MCF 10A (cell line): ENCODE measurements around the gene KIR3DL3. TPM values are rescaled to one million over a fixed set of nuclear protein-coding genes. Genes with fewer than 3 reads are reported as not detected.
"Not testable (repeated sequence)": the region's sequence is repeated elsewhere in the genome, so short reads cannot be mapped to it uniquely, and the experiment has no call there.

ENCODE experiments used
- BruUV-seq: library from RNA; stranded (reverse); fragments of 400-500 nt; replicated peaks from 2 replicates; lab custom pipeline; 2021; lab: Mats Ljungman, UMichigan
- CTCF ChIA-PET: fragments of 300-600 bp; sonication (Branson Sonifier 250); formaldehyde crosslinking; extraction: SDS; loops from one replicate; lab custom pipeline; 2021; ENCODE audit warnings: antibody characterized with exemption, inconsistent platforms; lab: Yijun Ruan, JAX
- POLR2A ChIA-PET: fragments of 300-600, 350-650 bp; sonication (Branson Sonifier 250); formaldehyde crosslinking; extraction: SDS; loops from one replicate; lab custom pipeline; 2020; ENCODE audit warnings: antibody characterized with exemption, inconsistent platforms; lab: Yijun Ruan, JAX
- DNase-seq: peaks from one replicate; pipeline ENCODE4 v3.0.0-alpha.2; 2018; ENCODE audit not compliant: unreplicated experiment
- H3K27ac Mint-ChIP-seq: one replicate; pipeline ENCODE4 v1.8.0; 2022; ENCODE audit warnings: mild to moderate bottlenecking, low read depth, mixed read lengths; ENCODE audit not compliant: unreplicated experiment
- H3K27me3 Mint-ChIP-seq: one replicate; pipeline ENCODE4 v1.8.0; 2022; ENCODE audit warnings: mixed read lengths; ENCODE audit not compliant: insufficient read depth, unreplicated experiment
- H3K36me3 Mint-ChIP-seq: one replicate; pipeline ENCODE4 v1.8.0; 2022; ENCODE audit warnings: mild to moderate bottlenecking, moderate library complexity, mixed read lengths; ENCODE audit not compliant: insufficient read depth, unreplicated experiment
- H3K4me1 Mint-ChIP-seq: one replicate; pipeline ENCODE4 v1.8.0; 2022; ENCODE audit warnings: mixed read lengths; ENCODE audit not compliant: insufficient read depth, unreplicated experiment
- H3K4me3 Mint-ChIP-seq: one replicate; pipeline ENCODE4 v1.8.0; 2022; ENCODE audit warnings: mild to moderate bottlenecking, moderate library complexity, mixed read lengths; ENCODE audit not compliant: unreplicated experiment
- H3K9me3 Mint-ChIP-seq: one replicate; pipeline ENCODE4 v1.8.0; 2022; ENCODE audit warnings: mixed read lengths; ENCODE audit not compliant: unreplicated experiment
- intact Hi-C: fragments of 100-400 bp; cut with micrococcal nuclease; formaldehyde crosslinking; loops from 2 replicates; pipeline ENCODE4 v1.14.1; 2022
- total RNA-seq: library from RNA; stranded (reverse); gene quantifications from 2 replicates; pipeline ENCODE4 v1.2.3, GENCODE V29; 2022

KIR3DL3 gene
- total RNA-seq, 1 experiment from 2014 or later: not detected

GRCh38 chr19:54764219-54764618 is 40.0 kb downstream of the KIR3DL3 start:
- intact Hi-C loops, H3K36me3 Mint-ChIP-seq: not testable (repeated sequence)
- POLR2A ChIA-PET: interaction anchor here (0.7 to 0.9 kb wide), 2 partner anchors 16 to 45 kb away, joined by 3 to 4 read pairs; no protein-coding TSS in a partner anchor

DNA sequence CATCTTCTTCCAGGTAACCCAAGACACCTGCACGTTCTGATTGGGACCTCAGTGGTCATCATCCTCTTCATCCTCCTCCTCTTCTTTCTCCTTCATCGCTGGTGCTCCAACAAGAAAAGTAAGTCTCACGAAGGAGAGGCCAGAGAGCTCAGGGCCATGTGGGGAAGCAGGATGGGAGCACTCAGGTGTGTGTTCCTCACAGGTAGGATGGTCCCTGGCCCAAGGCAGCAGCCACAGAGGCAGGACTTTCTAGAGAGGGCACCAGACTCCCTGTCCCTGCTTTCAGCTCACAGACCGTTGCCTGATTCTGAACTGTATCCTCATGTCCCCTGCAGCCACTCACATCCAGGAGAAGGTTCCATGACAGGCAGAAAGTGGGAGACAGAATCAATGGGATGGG is 42.2 kb downstream of the KIR3DL3 start:
- BruUV-seq, H3K27me3 Mint-ChIP-seq, POLR2A ChIA-PET, H3K4me3 Mint-ChIP-seq, DNase-seq, intact Hi-C loops, H3K27ac Mint-ChIP-seq, H3K4me1 Mint-ChIP-seq, H3K36me3 Mint-ChIP-seq: not testable (repeated sequence)
- CTCF ChIA-PET: interaction anchor here (0.7 kb wide), 1 partner anchor 772 kb away, joined by 3 read pairs; no protein-coding TSS in a partner anchor
- peaks cover 22% of the 10 kb centered on the region for H3K9me3 Mint-ChIP-seq

More at GRCh38 chr19:54764219-54764618, 40.0 kb downstream of the KIR3DL3 start:
- peak; percentile 86 for DNase-seq
- H3K4me1 Mint-ChIP-seq, H3K27ac Mint-ChIP-seq, H3K4me3 Mint-ChIP-seq, H3K27me3 Mint-ChIP-seq, BruUV-seq: not testable (repeated sequence)
- peaks cover 32% of the 10 kb centered on the region for H3K9me3 Mint-ChIP-seq
- CTCF ChIA-PET: interaction anchor here (1.2 kb wide), 1 partner anchor 91 kb away, joined by 4 read pairs; no protein-coding TSS in a partner anchor

DNA sequence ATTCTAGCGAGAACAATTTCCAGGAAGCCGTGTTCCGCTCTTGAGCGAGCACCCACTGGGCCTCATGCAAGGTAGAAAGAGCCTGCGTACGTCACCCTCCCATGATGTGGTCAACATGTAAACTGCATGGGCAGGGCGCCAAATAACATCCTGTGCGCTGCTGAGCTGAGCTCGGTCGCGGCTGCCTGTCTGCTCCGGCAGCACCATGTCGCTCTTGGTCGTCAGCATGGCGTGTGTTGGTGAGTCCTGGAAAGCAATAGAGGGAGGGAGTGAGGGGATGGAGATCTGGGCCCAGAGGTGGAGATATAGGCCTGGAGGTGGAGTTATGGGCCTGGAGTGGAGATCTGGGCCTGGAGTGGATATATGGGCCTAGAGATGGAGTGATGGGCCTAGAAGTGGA is 45.4 kb downstream of the KIR3DL3 start, which contains the start of gene KIR2DL1:
Gene KIR2DL1, plus strand, starts transcription at position 148 of the 400 bp plus-strand sequence. Its CDS starts 58 bp downstream, at position 206.
- BruUV-seq, H3K36me3 Mint-ChIP-seq, DNase-seq, intact Hi-C loops, H3K27ac Mint-ChIP-seq, H3K4me3 Mint-ChIP-seq, POLR2A ChIA-PET, CTCF ChIA-PET, H3K4me1 Mint-ChIP-seq, H3K27me3 Mint-ChIP-seq: not testable (repeated sequence)
- peaks cover 48% of the 10 kb centered on the region for H3K9me3 Mint-ChIP-seq

DNA sequence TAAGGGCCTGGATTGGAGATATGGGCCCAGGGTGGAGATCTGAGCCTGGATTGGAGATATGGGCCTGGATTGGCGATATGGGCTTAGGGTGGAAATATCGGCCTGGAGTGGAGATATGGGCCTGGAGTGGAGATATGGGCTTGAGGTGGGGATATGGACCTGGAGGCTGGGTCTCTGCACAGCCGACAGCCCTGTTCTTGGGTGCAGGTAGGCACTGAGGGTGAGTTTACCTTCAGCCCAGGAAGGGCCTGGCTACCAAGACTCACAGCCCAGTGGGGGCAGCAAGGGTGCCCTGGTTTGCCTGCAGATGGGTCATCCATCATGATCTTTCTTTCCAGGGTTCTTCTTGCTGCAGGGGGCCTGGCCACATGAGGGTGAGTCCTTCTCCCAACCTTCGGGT is 46.3 kb downstream of the KIR3DL3 start:
- intact Hi-C loops, H3K4me1 Mint-ChIP-seq, H3K27ac Mint-ChIP-seq, H3K4me3 Mint-ChIP-seq, H3K27me3 Mint-ChIP-seq, BruUV-seq, DNase-seq, H3K36me3 Mint-ChIP-seq, POLR2A ChIA-PET, CTCF ChIA-PET: not testable (repeated sequence)
- peaks cover 57% of the 10 kb centered on the region for H3K9me3 Mint-ChIP-seq

DNA sequence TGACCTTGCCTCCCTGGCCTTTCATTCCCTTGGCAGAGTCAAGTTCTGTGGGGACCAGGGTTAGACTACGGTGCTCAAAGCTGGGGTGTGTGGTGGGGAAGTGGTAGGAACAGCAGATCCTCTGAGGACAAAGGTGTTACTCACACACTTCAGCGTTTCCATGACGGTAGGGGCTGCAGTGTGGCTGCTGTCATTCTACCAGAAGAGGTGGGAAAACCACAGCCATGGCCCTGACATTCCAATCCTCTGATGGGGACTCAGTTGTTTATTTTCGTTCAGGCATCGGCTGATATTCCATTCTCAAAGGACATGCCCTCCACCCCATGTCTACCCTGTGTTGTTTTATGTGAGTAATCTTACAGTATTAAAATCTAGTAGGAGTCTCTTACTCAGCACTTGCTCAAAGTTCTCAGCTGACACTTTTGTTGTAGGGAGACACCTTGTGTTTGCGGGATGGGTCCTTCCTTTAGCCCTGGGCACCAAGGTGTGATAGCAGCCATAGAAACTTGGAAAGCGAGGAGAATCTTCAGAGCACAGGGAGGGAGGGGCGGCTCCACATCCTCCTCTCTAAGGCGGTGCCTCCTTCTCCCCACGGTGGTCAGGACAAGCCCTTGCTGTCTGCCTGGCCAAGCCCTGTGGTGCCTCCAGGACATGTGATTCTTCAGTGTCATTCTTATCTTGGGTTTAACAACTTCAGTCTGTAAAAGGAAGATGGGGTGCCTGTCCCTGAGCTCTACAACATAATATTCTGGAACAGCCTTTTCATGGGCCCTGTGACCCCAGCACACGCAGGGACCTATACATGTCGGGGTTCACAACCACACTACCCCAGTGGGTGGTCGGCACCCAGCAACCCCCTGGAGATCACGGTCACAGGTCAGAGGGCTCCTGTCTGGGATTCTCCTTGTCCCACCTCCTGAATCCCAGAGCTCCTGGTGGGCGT is 47.0 kb downstream of the KIR3DL3 start:
- H3K4me3 Mint-ChIP-seq, H3K36me3 Mint-ChIP-seq, H3K27me3 Mint-ChIP-seq, H3K27ac Mint-ChIP-seq, H3K4me1 Mint-ChIP-seq, intact Hi-C loops, BruUV-seq: not testable (repeated sequence)
- CTCF ChIA-PET: interaction anchor here (0.7 kb wide), 1 partner anchor 99 kb away, joined by 3 read pairs; no protein-coding TSS in a partner anchor
- peak; percentile 90 for DNase-seq
- H3K9me3 Mint-ChIP-seq: peaks cover 64% of the 10 kb centered on the region
- POLR2A ChIA-PET: interaction anchor here (0.7 kb wide), 1 partner anchor 755 kb away, joined by 3 read pairs; no protein-coding TSS in a partner anchor

GRCh38 chr19:54772666-54773065 is 48.4 kb downstream of the KIR3DL3 start:
- H3K4me1 Mint-ChIP-seq, H3K4me3 Mint-ChIP-seq, BruUV-seq, POLR2A ChIA-PET, H3K27ac Mint-ChIP-seq, DNase-seq, CTCF ChIA-PET, H3K27me3 Mint-ChIP-seq, intact Hi-C loops, H3K36me3 Mint-ChIP-seq: not testable (repeated sequence)
- H3K9me3 Mint-ChIP-seq: peaks cover 67% of the 10 kb centered on the region

GRCh38 chr19:54775095-54775815 is 51.0 kb downstream of the KIR3DL3 start:
- DNase-seq, intact Hi-C loops, CTCF ChIA-PET, H3K4me3 Mint-ChIP-seq, H3K27me3 Mint-ChIP-seq, H3K27ac Mint-ChIP-seq, H3K4me1 Mint-ChIP-seq, H3K36me3 Mint-ChIP-seq, BruUV-seq, POLR2A ChIA-PET: not testable (repeated sequence)
- H3K9me3 Mint-ChIP-seq: peaks cover 68% of the 10 kb centered on the region

- CTCF ChIA-PET, H3K27ac Mint-ChIP-seq, POLR2A ChIA-PET, H3K4me1 Mint-ChIP-seq, H3K27me3 Mint-ChIP-seq, H3K36me3 Mint-ChIP-seq, intact Hi-C loops, BruUV-seq, DNase-seq, H3K4me3 Mint-ChIP-seq: not testable (repeated sequence)
- peaks cover 67% of the 10 kb centered on the region for H3K9me3 Mint-ChIP-seq
These were observed 51.6 kb downstream of the KIR3DL3 start for GRCh38 chr19:54775830-54776229.
